GM18868 (cell line): ENCODE results near the gene TGFBRAP1.

Experiments used
- ATAC-seq: cut with Tn5 transposase; IDR thresholded peaks from one replicate; pipeline ENCODE4 v1.9.1; 2021; ENCODE audit warnings: mild to moderate bottlenecking, moderate library complexity; ENCODE audit not compliant: unreplicated experiment

The TGFBRAP1 gene, protein sequence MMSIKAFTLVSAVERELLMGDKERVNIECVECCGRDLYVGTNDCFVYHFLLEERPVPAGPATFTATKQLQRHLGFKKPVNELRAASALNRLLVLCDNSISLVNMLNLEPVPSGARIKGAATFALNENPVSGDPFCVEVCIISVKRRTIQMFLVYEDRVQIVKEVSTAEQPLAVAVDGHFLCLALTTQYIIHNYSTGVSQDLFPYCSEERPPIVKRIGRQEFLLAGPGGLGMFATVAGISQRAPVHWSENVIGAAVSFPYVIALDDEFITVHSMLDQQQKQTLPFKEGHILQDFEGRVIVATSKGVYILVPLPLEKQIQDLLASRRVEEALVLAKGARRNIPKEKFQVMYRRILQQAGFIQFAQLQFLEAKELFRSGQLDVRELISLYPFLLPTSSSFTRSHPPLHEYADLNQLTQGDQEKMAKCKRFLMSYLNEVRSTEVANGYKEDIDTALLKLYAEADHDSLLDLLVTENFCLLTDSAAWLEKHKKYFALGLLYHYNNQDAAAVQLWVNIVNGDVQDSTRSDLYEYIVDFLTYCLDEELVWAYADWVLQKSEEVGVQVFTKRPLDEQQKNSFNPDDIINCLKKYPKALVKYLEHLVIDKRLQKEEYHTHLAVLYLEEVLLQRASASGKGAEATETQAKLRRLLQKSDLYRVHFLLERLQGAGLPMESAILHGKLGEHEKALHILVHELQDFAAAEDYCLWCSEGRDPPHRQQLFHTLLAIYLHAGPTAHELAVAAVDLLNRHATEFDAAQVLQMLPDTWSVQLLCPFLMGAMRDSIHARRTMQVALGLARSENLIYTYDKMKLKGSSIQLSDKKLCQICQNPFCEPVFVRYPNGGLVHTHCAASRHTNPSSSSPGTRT

DNA sequence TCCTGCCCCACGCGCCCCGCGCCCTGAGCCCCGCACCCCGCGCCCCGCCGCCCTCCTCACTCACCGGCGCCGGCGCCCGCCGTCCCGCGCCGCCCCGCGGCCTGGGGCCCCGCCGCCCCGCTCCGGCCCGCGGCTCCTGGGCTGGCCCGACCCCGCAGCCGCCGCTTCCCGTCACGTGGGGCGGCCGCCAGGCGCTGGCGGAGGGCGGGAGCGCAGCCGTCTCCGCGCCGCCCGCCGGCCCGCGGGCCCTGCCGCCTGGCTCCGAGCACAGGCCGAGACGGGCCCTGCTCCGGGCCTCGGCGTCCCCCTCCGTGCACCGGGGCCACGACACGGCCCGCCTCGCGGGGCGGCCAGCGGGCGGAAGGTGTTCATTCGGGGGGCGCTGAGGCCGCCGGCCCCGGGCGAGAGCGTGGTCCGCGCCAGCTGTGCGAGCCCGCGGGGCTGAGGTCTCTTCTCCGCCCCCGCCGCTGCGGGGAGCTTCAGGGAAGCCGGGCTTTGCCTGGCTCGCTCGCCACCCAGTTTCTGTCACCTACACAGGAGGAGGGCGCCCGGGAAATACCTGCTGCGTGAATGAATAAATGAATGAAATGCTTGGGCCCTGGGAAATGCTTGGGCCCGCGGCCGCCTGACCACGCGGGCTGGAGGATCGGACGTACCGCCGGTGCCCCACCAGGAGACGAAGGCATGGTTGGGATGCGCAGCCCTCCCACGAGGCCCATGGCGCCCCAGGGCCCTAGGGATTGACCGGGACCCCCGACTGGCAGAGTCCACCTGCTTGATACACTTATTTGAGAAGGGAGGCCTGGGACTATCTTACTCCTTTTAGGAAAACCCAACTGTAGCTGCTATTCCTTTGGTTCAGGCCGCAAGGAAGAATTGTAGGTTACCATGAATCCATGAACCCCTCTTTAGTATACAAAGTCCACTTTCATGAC is at the start of gene TGFBRAP1:
TSS of gene TGFBRAP1 (minus strand) at position 175 of the 935 bp plus-strand sequence. CDS start 21,434 bp downstream, outside the sequence.
- ATAC-seq, result peak; percentile 79

- ATAC-seq, result no peak
Measured at GRCh38 chr2:105378921-105379383, 49.4 kb upstream of the TGFBRAP1 start.

- no peak for ATAC-seq
Measured at GRCh38 chr2:105378276-105378840, 48.8 kb upstream of the TGFBRAP1 start.

DNA sequence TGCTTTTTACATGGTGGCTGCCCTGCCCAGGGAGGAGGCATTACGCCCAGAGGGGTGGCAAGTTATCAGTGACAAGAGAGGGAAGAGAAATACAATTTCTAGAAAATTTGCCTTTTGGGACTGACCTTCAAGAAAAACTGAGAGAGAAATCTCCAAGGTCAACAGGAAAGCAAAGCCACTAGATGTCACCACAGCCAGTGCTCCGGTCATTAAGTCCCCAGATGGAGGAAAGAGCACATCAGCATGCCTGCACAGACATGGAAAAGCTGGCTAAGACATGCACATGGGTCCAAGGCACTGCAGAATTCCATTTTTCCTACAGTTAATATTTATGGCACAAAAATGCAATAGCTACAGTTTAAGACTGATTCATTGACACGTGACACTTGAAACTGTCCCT is 48.3 kb upstream of the TGFBRAP1 start:
- ATAC-seq, result no peak

GRCh38 chr2:105376789-105377240 is 47.3 kb upstream of the TGFBRAP1 start:
- ATAC-seq, result no peak

- ATAC-seq, result no peak
Measured at GRCh38 chr2:105376010-105376409, 46.5 kb upstream of the TGFBRAP1 start.

GRCh38 chr2:105375001-105375561 is 45.5 kb upstream of the TGFBRAP1 start:
- ATAC-seq, result no peak

- ATAC-seq, result peak; percentile 93
Measured at GRCh38 chr2:105373895-105374401, 44.4 kb upstream of the TGFBRAP1 start.

GRCh38 chr2:105373344-105373781 is 43.8 kb upstream of the TGFBRAP1 start:
- no peak for ATAC-seq

GRCh38 chr2:105371810-105372209 is 42.3 kb upstream of the TGFBRAP1 start:
- ATAC-seq, result no peak

DNA sequence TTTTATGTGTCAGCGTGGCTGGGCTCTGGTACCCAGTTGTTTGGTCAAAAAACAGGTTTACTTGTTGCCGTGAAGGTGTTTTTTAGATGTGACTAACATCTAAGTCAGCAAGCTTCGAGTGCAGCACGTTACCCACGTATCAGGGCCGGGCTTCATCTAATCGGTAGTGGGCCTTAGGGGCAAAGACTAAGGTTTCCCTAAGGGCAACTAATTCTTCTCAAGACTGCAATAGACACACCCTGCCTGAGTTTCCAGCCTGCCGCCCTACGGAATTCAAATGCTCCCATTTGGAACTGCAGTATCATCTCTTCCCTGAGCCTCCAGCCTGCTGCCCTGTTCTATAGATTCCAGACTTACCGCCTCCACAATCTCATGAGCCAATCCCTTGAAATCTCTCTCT is 41.6 kb upstream of the TGFBRAP1 start:
- no peak for ATAC-seq

- peak; percentile 83 for ATAC-seq
Measured at GRCh38 chr2:105369777-105370690, 40.5 kb upstream of the TGFBRAP1 start.

DNA sequence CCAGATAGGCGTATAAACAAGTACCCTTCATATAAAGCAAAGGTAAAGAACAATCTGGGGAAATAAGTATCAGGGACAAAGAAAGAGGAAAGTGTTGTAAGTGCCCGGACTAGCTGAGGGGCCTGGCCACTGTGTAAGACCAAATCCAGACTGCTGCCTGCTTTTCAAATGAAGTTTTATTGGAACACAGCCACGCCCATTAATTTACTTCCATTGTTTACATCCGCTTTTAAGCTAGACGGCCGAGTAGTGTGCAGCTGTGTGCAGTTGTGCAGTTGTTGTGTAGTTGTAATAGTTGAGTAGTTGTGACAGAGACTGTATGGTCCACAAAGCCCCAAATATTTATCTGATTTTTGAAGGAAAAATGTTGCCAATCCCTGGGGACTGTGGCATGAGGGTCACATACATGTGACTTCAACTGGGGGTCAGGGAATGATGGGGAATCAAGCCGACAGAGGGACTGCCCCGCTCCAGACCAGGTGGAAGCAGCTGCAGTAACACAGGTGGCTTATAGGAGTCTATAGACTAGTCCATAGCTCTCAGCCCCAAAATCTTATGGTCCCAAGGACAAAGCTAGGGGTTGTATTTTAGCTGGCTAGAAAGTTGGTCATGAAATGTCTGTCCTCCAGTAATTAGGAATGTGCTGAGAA is 39.3 kb upstream of the TGFBRAP1 start:
- ATAC-seq, result no peak

DNA sequence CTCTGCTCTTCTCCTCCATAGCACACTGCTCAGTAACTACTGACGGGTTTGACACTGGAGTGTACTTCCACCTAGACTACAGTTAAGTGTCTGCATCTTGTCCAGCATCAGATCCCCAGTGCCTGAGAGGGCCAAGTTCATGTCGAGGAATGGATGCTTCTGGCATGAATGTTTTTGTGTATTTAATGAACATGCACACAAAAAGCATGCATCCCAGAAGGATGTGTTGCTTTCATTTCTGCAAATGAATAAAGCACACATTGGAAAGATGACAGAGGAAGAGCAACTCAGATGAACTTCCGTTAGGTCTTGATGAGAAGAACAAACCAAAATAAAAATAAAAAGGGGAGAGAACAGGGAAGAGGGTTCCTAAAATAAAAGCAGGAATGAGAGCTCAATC is 35.7 kb upstream of the TGFBRAP1 start:
- no peak for ATAC-seq

GRCh38 chr2:105364436-105365139 is 35.1 kb upstream of the TGFBRAP1 start:
- ATAC-seq, result no peak

- ATAC-seq, result no peak
Measured at GRCh38 chr2:105362862-105363591, 33.5 kb upstream of the TGFBRAP1 start.
